Activated naive CD8-positive, alpha-beta T cell treated with anti-CD3 and anti-CD28 coated beads, Interleukin-2, amount 50 U/mL, for 16 hours (primary cell): ENCODE measurements around the gene TMEM60.
"Not testable (repeated sequence)": the region's sequence is repeated elsewhere in the genome, so short reads cannot be mapped to it uniquely, and the experiment has no call there.

Experiments used
- DNase-seq: peaks from one replicate; pipeline ENCODE4 v3.0.0-alpha.2; 2020; ENCODE audit warnings: low read depth, low spot score

Gene TMEM60

DNA sequence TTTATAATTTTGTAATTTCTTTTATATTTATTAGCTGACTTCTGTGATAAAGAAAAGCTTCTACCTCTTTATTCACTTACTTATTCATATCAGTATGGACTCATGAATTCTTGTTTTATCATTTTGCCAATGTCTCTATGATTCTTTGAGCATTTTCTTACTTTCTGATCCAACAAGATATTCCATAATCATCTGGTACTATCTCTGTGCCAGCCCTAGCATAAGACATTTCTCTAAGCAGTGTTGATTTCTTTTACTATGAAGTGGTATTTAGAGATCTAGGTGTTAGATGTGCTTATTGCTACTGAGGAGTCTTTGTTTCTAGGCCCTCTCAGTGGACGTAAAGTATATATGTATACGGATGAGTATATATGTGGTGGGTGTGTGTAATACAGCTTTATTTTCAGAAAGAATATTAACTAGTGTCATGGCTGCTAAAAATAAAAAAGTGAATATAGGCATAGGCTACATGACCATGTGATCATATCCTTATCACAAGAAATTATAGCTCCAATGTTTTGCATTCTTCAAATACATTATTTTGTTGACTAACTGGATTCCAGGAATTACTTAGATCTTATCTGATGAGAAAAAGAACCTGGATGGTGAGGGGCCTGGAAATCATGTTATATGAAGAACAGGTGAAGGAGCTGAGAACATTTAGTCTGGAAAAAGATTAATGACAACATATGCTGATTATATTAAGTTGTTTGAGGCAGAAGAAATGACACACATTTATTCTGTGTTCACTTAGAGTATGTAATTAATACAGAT lies 13.5 kb upstream of the TMEM60 start:
- DNase-seq = no peak

GRCh38 chr7:77808517-77808916 lies 10.3 kb upstream of the TMEM60 start:
- DNase-seq = no peak

DNA sequence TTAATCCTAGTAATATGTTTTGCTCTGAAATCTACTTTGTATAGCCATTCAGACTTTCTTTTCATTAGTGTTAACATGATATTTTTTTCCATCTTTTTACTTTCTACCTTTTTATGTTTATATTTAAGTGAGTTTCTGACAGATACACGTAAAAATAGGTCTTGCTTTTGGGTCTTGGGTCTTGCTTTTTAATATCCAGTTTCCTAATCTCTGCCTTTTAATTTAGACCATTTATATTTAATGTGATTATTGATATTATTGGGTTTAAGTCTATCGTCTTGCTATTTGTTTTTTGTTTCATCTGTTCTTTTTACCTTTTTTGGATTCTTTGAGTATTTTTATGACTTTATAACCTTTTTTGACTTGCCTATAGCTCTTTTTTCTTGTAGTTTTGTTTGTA lies 8.2 kb upstream of the TMEM60 start:
- DNase-seq = no peak

GRCh38 chr7:77802557-77803405 lies 4.5 kb upstream of the TMEM60 start:
- no peak for DNase-seq

DNA sequence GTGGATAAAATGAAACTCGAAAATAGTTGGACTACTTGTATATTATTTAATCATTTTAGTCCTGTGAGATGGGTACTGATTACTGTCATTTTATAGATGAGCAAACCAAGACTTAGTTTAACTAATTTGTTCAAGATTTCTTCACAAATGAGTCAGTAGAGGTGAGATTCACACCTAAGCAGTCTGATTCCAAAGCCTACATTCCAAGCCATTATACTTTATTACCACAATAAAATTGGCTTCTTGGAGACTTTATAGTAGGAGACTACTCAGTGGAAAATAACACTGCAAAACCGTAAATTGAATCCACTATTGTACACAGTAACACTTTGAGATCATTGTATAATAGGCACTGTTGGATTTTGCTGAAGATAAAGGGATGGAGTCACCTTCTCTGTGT lies 2.5 kb upstream of the TMEM60 start:
- DNase-seq = no peak

DNA sequence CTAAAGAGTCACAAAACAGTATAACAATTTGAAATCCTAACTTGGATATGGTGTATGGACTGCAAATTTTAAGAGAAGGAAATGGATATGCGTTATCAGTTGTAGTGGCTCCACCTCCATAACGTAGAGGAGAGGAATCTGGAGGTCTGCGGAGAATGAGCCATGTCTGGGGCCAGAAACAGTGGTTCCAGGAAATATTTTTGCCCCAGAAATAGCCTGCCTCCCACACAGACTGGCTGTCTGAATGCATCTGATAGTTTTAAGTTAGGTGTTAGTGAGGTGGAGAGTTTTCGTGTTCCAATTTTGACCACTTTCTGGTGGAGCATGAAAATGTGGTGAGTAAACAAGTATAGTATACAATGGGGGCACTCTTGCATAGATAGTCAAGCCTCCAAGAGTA lies 1.9 kb upstream of the TMEM60 start:
- no peak for DNase-seq

GRCh38 chr7:77799078-77799964 lies 1.1 kb upstream of the TMEM60 start:
- DNase-seq = no peak

GRCh38 chr7:77797734-77798393 lies 370 bp downstream of the TMEM60 start:
- no peak for DNase-seq

DNA sequence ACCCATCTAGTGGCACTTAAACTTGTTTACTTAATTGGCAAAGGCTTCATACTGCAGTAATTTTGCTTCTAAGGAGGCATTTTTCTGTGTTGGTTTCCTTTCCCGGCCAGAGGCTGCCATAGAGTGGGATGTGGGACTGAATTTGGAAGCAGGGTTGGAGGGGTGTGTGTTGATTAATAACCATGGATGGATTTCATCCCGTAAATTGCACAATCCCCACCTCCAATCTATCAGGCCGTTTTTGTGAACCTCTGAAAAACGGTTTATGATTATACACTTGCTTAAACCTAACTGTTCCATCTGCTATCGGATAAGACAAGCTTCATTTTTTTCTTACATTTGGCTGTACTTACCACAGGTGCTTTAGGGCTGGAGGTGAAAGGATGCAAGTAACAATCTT lies 1.3 kb downstream of the TMEM60 start:
- no peak for DNase-seq

DNA sequence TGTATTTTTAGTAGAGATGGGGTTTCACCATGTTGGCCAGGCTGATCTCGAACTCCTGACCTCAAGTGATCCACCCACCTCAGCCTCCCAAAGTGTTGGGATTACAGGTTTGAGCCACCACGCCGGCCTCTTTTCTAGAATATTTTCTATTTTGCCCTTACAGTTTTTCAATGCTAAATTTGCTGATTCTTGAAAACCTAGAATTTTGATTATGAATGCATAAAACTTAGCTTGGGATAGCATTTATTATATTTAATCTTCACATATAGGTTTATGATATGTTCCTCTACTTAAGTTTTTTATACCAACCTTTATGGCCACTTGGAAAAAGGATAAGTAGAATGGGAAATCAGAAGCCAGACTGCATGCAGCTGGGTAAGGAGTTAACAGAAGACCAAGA lies 2.1 kb downstream of the TMEM60 start:
- DNase-seq = no peak

DNA sequence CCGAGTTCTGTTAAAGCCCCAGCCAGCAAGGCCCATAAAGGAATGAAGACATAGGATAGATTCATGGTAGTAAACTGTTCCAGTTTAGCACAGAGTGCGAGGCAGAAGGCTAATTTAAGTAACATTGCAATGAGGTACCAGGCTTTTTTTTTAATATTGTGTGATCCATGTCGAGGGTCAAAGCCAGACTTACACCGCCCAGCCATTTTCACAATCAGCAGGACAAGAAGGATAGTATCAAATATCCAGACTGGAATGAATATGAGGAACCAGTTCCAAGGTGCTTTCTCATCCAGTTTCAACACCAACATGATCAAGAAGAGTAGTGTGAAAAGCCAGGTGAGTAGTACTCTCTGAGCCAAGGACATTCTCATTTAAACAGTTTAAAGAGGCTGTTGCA lies 4.2 kb downstream of the TMEM60 start:
- no peak for DNase-seq

DNA sequence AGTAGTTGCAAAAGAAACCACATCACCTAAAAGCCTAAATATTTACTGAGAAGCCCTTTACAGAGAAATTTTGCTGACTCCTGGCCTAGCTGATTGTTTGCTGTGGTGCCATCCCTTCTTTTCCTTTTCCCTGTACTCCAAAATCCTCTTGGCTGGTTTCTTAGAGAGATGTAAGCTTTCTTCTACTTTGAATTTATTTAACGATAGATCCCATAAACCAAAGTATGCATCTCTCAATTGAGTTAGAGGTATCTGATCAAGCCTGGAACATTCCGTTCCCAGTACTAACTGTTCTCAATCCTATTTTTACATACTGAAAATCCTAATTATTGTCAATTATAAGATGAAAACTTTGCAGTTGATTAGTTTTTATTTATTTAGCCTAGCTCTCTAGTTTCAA lies 6.3 kb downstream of the TMEM60 start:
- no peak for DNase-seq

- DNase-seq = no peak
Measured at GRCh38 chr7:77791336-77791735, 6.9 kb downstream of the TMEM60 start.

DNA sequence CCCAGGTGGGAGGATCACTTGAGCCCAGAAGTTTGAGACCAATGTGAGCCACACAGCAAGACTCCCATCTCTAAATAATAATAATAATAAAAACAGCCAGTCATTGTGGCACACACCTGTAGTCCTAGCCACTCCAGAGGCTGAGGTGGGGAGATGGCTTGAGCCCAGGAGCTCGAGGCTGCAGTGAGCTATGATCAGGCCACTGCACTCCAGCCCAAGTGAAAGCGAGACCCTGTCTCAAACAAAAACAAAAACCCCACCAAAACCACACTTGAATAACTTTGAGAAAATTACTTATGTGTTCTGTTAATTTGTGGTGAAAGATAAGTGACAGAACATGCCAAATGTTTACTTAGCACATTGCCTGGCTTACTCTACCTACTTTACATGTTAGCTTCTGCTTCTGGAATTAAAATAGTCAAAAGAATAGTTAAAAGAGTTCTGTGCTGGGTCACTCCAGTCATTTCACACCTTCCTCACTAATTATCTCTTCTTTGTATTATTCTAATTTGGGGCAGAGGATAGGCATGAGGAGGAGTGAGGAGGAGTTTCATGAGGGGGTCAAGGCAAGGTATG lies 9.8 kb downstream of the TMEM60 start:
- DNase-seq = no peak

DNA sequence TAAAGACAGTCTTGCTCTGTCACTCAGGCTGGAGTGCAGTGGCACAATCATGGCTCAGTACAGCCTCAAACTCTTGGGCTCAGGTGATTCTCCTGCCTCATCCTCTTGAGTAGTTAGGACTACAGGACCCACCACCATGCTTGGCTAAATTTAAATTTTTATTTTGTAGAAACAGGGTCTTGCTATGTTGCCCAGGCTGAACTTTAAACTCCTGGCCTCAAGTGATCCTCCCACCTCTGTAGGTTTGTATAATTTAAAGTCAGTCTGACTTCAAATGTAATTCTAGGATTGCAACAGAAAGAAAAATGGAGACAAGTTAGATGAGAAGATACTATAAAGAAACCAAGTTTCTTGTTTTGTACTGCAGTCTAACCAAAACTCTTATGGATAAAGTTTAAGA lies 11.5 kb downstream of the TMEM60 start:
- DNase-seq = no peak

DNA sequence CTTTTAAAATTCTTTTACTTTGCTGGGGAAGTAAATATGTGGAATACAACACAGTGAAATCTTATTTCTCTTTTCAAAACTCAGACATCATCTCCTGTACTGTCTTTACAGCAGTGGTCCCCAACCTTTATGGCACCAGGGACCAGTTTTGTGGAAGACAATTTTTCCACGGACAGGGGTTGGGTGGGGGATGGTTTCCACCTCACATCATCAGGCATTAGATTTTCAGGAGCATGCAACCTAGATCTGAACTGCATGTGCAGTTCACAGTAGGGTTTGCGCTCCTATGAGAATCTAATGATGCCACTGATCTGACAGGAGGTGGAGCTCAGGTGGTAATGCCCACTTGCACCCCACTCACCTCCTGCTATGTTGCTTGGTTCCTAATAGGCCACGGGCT lies 12.2 kb downstream of the TMEM60 start:
- DNase-seq = no peak

DNA sequence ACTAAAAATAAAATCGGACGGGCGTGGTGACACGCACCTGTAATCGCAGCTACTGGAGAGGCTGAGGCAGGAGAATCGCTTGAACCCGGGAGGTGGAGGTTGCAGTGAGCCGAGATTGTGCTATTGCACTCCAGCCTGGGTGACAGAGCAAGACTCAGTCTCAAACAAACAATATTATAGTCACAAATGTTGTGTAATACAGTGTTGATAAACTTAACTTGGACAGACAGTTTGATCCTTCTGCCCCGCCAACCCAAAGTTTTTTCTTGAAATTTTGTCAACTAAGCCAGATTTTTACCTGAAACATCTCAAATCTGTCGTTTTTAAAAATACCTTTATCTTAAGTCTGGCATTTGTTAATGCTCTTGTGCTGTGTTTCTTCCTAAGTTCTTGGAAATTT lies 13.8 kb downstream of the TMEM60 start:
- not testable (repeated sequence) for DNase-seq

DNA sequence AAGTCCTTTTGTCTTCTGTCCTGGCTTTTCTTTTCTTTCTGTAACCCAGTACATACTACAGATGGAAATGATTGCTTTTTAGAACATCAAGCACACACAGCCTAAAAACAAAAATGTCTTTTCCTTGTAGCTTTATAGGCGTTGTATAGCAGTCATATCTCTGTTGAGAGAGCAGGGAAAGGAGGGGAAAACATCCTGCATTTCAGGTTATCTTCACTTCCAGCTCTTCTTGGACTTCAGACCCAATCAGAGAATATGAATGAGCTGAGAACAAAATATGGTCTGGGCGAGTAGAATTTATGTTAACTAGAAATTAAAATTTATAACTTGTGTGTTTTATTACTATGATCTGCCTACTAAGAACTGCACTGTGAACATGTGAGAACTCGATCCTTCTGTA lies 14.7 kb downstream of the TMEM60 start:
- no peak for DNase-seq

DNA sequence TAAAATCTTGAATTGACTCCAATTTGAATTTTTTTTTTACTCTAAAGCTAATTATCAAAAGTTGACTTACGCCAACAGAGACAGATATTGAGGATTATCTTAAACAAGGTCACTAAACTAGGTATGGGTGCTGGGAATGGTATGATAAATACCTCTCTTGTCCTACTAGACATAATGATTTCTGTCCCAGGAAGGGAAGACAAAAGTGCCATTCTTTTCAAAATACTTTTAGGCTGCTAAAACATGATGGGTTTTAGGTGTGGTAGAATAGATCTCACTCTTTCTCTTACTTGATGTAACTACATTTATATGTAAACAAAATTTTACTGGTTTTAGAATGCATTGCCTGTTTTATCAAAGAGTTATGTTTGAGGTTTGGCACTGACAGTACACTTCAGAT lies 15.1 kb downstream of the TMEM60 start:
- no peak for DNase-seq

- no peak for DNase-seq
Measured at GRCh38 chr7:77782383-77782782, 15.9 kb downstream of the TMEM60 start.

DNA sequence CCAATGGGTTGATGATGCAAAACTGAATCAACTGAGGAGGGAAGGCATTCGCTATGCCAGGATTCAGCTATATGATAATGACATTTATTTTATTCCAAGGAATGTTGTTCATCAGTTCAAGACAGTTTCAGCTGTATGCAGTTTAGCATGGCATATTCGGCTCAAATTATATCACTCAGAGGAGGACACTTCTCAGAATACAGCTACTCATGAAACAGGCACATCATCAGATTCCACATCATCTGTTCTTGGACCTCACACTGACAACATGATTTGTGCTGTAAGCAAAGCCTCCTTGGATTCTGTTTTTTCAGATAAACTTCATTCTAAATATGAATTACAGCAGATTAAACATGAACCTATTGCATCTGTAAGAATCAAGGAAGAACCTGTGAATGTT lies 19.7 kb downstream of the TMEM60 start:
- no peak for DNase-seq
